Measurements from ENCODE around the gene DMRTC2. TPM values are rescaled to one million over a fixed set of nuclear protein-coding genes. Genes with fewer than 3 reads are reported as not detected.

Gene DMRTC2
- total RNA-seq, 1 experiment from 2014 or later, result not detected

- CTCF ChIA-PET, result interaction anchor here (0.6 kb wide), 1 partner anchor 19 kb away, joined by 7 read pairs; no protein-coding TSS in a partner anchor
These were observed 38.6 kb downstream of the DMRTC2 start for GRCh38 chr19:41883463-41883820.

GRCh38 chr19:41883821-41884733 is 39.2 kb downstream of the DMRTC2 start:
- H4K20me1 ChIP-seq (ENCODE audit: insufficient read depth), result 0 out of 2 replicates have a peak, but pooled peaks cover 6% of the 10 kb centered on the region
- H2AFZ ChIP-seq, result peak overlapping the region; percentile 94
- no peak for TF ChIP-seq EZH2 (IDR thresholded peaks at IDR 0.05; ENCODE audit: low read depth)
- TF ChIP-seq CTCF (conservative IDR thresholded peaks at IDR 0.05), result no peak
- H3K79me2 ChIP-seq (ENCODE audit: low read depth), result peaks cover 40% of the 10 kb centered on the region
- peak overlapping the region; percentile 83 for H3K4me3 ChIP-seq
- H3K4me2 ChIP-seq, result peak overlapping the region; percentile 82
- BruUV-seq (replicated peaks), result TSS peak; percentile 86
- no peak overlapping the region for H3K27ac ChIP-seq
- DNase-seq, result peak; percentile 91 to 96
- CTCF ChIA-PET, result interaction anchor here (0.6 kb wide), 3 partner anchors 19 to 151 kb away, joined by 3 to 7 read pairs (median 3); no protein-coding TSS in a partner anchor
- no peaks in the 10 kb centered on the region for H3K9me2 ChIP-seq (ENCODE audit: insufficient read depth)
- POLR2A ChIA-PET (ENCODE audit: unreplicated experiment), result interaction anchor here (0.6 kb wide), 4 partner anchors 211 to 1946 kb away, joined by 3 read pairs; no protein-coding TSS in a partner anchor
- H3F3A ChIP-seq (ENCODE audit: insufficient read depth, low read depth), result peaks cover 29% of the 10 kb centered on the region
- H3K36me3 ChIP-seq (ENCODE audit: low read depth), result peaks cover 2% of the 10 kb centered on the region; the same call in 1 of the 2 replicates
- intact Hi-C loops (cut with micrococcal nuclease; ENCODE audit: unreplicated experiment), result loop anchor here (1.0 kb wide), 1 partner anchor 25 kb away; no protein-coding TSS in a partner anchor
- H3K4me1 ChIP-seq (replicated peaks; ENCODE audit: insufficient read depth), result peaks cover 31% of the 10 kb centered on the region
- H3K27me3 ChIP-seq (ENCODE audit: insufficient read depth, low read depth), result no peaks in the 10 kb centered on the region
- no peaks in the 10 kb centered on the region for H3K9me3 ChIP-seq (ENCODE audit: insufficient read depth, low read depth)

More at GRCh38 chr19:41883463-41883820, 38.6 kb downstream of the DMRTC2 start:
- Histone ChIP-seq H3K79me2 (ENCODE audit: low read depth) (peaks cover 39% of the 10 kb centered on the region), H3F3A (ENCODE audit: insufficient read depth, low read depth) (peaks cover 29% of the 10 kb centered on the region), H3K9me2 (ENCODE audit: insufficient read depth) (no peaks in the 10 kb centered on the region), H3K9me3 (ENCODE audit: insufficient read depth, low read depth) (no peaks in the 10 kb centered on the region), H3K27ac (no peak overlapping the region), H2AFZ (peak overlapping the region; percentile 94), H3K36me3 (ENCODE audit: low read depth) (no peaks in the 10 kb centered on the region; the same call in 1 of the 2 replicates), H3K4me2 (peak overlapping the region; percentile 82), H4K20me1 (ENCODE audit: insufficient read depth) (0 out of 2 replicates have a peak, but pooled peaks cover 4% of the 10 kb centered on the region), H3K4me1 (replicated peaks; ENCODE audit: insufficient read depth) (peaks cover 29% of the 10 kb centered on the region), H3K4me3 (peak overlapping the region; percentile 83), H3K27me3 (ENCODE audit: insufficient read depth, low read depth) (no peaks in the 10 kb centered on the region)
- DNase-seq, result no peak
- TSS peak; percentile 24 for BruUV-seq (replicated peaks)
- intact Hi-C loops (cut with micrococcal nuclease; ENCODE audit: unreplicated experiment), result no loop called here
- no peak for TF ChIP-seq EZH2 (IDR thresholded peaks at IDR 0.05; ENCODE audit: low read depth)
- TF ChIP-seq CTCF (conservative IDR thresholded peaks at IDR 0.05), result no peak
- POLR2A ChIA-PET (ENCODE audit: unreplicated experiment), result no interaction called here

Data from PC-9 (cell line).